A549 (cell line): ENCODE data around the gene DNAJC16. TPM values are rescaled to one million over a fixed set of nuclear protein-coding genes. Genes with fewer than 3 reads are reported as not detected.

Source experiments
- ATAC-seq, 2 experiments: fragments of 200-7000 bp in 1 of 2; fragments of >200 bp in 1 of 2; cut with Nextera tagmentation in 1 of 2; cut with Tn5 transposase in 1 of 2; 3 replicates each; pipeline versions ENCODE4 v1.8.0 to v1.9.1; 2018 to 2020; ENCODE audit warnings: mild to moderate bottlenecking in 1 of 2, moderate library complexity in 1 of 2
- CTCF ChIA-PET: fragments of 300-600 bp; sonication (Branson Sonifier 250); formaldehyde crosslinking; extraction: SDS; loops from one replicate; lab custom pipeline; 2021; ENCODE audit warnings: antibody characterized with exemption, inconsistent platforms; lab: Yijun Ruan, JAX
- POLR2A ChIA-PET: fragments of 350-600 bp; formaldehyde crosslinking; extraction: SDS; loops from one replicate; lab custom pipeline; 2021; ENCODE audit warnings: antibody characterized with exemption, inconsistent platforms; lab: Yijun Ruan, JAX
- DNase-seq, 2 experiments: peaks; one replicate each; pipeline versions ENCODE4 v3.0.0 to v3.0.0-alpha.2; 2011 to 2016; ENCODE audit warnings: low read depth in 1 of 2, low spot score in 1 of 2
- FAIRE-seq: peaks from 2 replicates; lab custom pipeline; 2011; peaks lifted over from hg19 to GRCh38; lab: Jason Lieb, UNC
- H3K27ac ChIP-seq, 2 experiments: fragments of >200 bp; sonication (Bioruptor Twin); formaldehyde crosslinking; 3 replicates each; pipeline ENCODE4 v1.5.1; 2016 to 2017
- H3K4me1 ChIP-seq: fragments of >200 bp; sonication (Bioruptor Twin); formaldehyde crosslinking; 3 replicates; pipeline ENCODE4 v1.6.1; 2016
- H3K4me2 ChIP-seq: fragments of >200 bp; sonication (Bioruptor Twin); formaldehyde crosslinking; 3 replicates; pipeline ENCODE4 v1.6.1; 2016
- H3K4me3 ChIP-seq: fragments of >200 bp; sonication (Bioruptor Twin); formaldehyde crosslinking; 3 replicates; pipeline ENCODE4 v1.5.1; 2016
- H3K9me3 ChIP-seq: fragments of >200 bp; sonication (Bioruptor Twin); formaldehyde crosslinking; 3 replicates; pipeline ENCODE4 v1.6.1; 2016
- BHLHE40 ChIP-seq: IDR thresholded peaks from 2 replicates; pipeline ENCODE4 v1.6.1; 2012; ENCODE audit warnings: low read depth, low read length, inconsistent platforms
- CHD4 ChIP-seq: fragments of 200-600 bp; sonication (generic); IDR thresholded peaks from 2 replicates; pipeline ENCODE4 v1.6.1; 2016; ENCODE audit warnings: antibody characterized with exemption, mild to moderate bottlenecking, borderline replicate concordance
- EHMT2 ChIP-seq: fragments of 200-600 bp; sonication (generic); IDR thresholded peaks from 2 replicates; pipeline ENCODE4 v1.6.1; 2016; ENCODE audit warnings: antibody characterized with exemption, low read depth, mild to moderate bottlenecking, moderate library complexity
- EP300 ChIP-seq, 2 experiments: fragments of >200 bp; sonication (Bioruptor Twin); formaldehyde crosslinking; IDR thresholded peaks; 2 replicates in 1 of 2; 3 replicates in 1 of 2; pipeline ENCODE4 v1.6.1; 2016 to 2017
- FOSB ChIP-seq: fragments of 250-450 bp; sonication (Bioruptor Pico); IDR thresholded peaks from 2 replicates; pipeline ENCODE4 v1.5.0; 2020; ENCODE audit warnings: mild to moderate bottlenecking, moderate library complexity
- GATA3 ChIP-seq: IDR thresholded peaks from 2 replicates; pipeline ENCODE4 v1.6.1; 2012; ENCODE audit warnings: borderline replicate concordance
- HMGXB4 ChIP-seq: fragments of 250-450 bp; sonication (Bioruptor Pico); IDR thresholded peaks from 2 replicates; pipeline ENCODE4 v1.5.0; 2021; ENCODE audit warnings: mild to moderate bottlenecking, moderate library complexity, borderline replicate concordance
- HOXA7 ChIP-seq: fragments of 250-450 bp; sonication (Bioruptor Pico); IDR thresholded peaks from 2 replicates; pipeline ENCODE4 v1.5.0; 2020; ENCODE audit warnings: mild to moderate bottlenecking, moderate library complexity
- HOXB13 ChIP-seq: fragments of 250-450 bp; sonication (Bioruptor Pico); IDR thresholded peaks from 2 replicates; pipeline ENCODE4 v1.5.0; 2020; ENCODE audit warnings: low read depth, mild to moderate bottlenecking, moderate library complexity
- MAFK ChIP-seq: fragments of 450-650 bp; IDR thresholded peaks from 2 replicates; pipeline ENCODE4 v1.6.1; 2014; ENCODE audit not compliant: partially characterized antibody
- NFE2L2 ChIP-seq: fragments of 150-350 bp; conservative IDR thresholded peaks from 2 replicates; pipeline ENCODE4 v1.6.1; 2014; ENCODE audit warnings: low read length
- NPAS2 ChIP-seq: fragments of 250-450 bp; sonication (Bioruptor Pico); IDR thresholded peaks from 2 replicates; pipeline ENCODE4 v1.8.0; 2022; ENCODE audit warnings: mild to moderate bottlenecking, moderate library complexity, borderline replicate concordance
- RARB ChIP-seq: fragments of 250-450 bp; sonication (Bioruptor Pico); IDR thresholded peaks from 2 replicates; pipeline ENCODE4 v1.8.0; 2021; ENCODE audit warnings: mild to moderate bottlenecking, moderate library complexity
- TFCP2L1 ChIP-seq: fragments of 250-450 bp; sonication (Bioruptor Pico); IDR thresholded peaks from 2 replicates; pipeline ENCODE4 v1.5.0; 2021; ENCODE audit warnings: mild to moderate bottlenecking
- USF2 ChIP-seq: fragments of 450-650 bp; IDR thresholded peaks from 2 replicates; pipeline ENCODE4 v1.6.1; 2014; ENCODE audit warnings: antibody characterized with exemption
- ZSCAN20 ChIP-seq: fragments of 250-450 bp; sonication (Bioruptor Pico); IDR thresholded peaks from 2 replicates; pipeline ENCODE4 v1.8.0; 2022; ENCODE audit warnings: mild to moderate bottlenecking, moderate library complexity
- WGBS: methylation state at CpG from one replicate; pipeline ENCODE4 v1.1.6; 2017; ENCODE audit errors: missing lambda C conversion rate; 5-methylcytosine and 5-hydroxymethylcytosine counted together
- polyA plus RNA-seq, 4 experiments: library from polyadenylated mRNA; depleted of rRNA in 3 of 4; stranded (reverse); fragments of >200 nt; fragmentation: RNase III in 1 of 4; extraction: RNeasy Plus Mini Kit Qiagen cat#74134 plus additional on column Dnase treatment in 1 of 4; gene quantifications; 2 replicates in 3 of 4; 3 replicates in 1 of 4; pipeline ENCODE4 v1.2.3, GENCODE V29; 2011 to 2017
- TF ChIP-seq, protein P1 (sequence below): fragments of 150-350 bp; IDR thresholded peaks from 2 replicates; pipeline ENCODE4 v1.6.1; 2014; ENCODE audit warnings: low read depth, mild to moderate bottlenecking, low read length
- TF ChIP-seq, protein P2 (sequence below): IDR thresholded peaks from 2 replicates; pipeline ENCODE4 v1.6.1; 2012

DNAJC16 gene
- polyA plus RNA-seq, 2 of the 4 experiments (the other 2 are of a cell fraction), result 4.6 to 12.5 TPM

GRCh38 chr1:15610167-15610566, 83.5 kb downstream of the DNAJC16 start:
- H3K4me3 ChIP-seq, result no peak overlapping the region
- ChIA-PET CTCF (interaction anchor here (0.6 kb wide), 1 partner anchor 130 kb away, joined by 3 read pairs; no protein-coding TSS in a partner anchor), POLR2A (no interaction called here)
- FAIRE-seq (no peak), DNase-seq (no peak), ATAC-seq (no peak)
- H3K9me3 ChIP-seq, result no peaks in the 10 kb centered on the region
- no peak overlapping the region for H3K27ac ChIP-seq
- TF ChIP-seq FOSB (CRISPR knock-in tag), result no peak
- WGBS, result 31% methylated on average over 4 of the region's 4 CpGs
- no peak overlapping the region for H3K4me2 ChIP-seq
- H3K4me1 ChIP-seq, result no peaks in the 10 kb centered on the region

- ChIA-PET POLR2A (interaction anchor here (0.6 to 5.5 kb wide), 2 partner anchors 11 to 13 kb away, joined by 3 to 24 read pairs; no protein-coding TSS in a partner anchor), CTCF (interaction anchor here (0.6 kb wide), 1 partner anchor 30 kb away, joined by 6 read pairs; no protein-coding TSS in a partner anchor)
- WGBS, result 28% methylated on average over 16 of the region's 16 CpGs
Observed at GRCh38 chr1:15616373-15617172, 89.9 kb downstream of the DNAJC16 start.

More at GRCh38 chr1:15616373-15617172, 89.9 kb downstream of the DNAJC16 start:
- ATAC-seq, result peak; percentile 37 to 46; a peak in 4 of 6 replicates
- TF ChIP-seq HOXB13 (CRISPR knock-in tag) (no peak), TFCP2L1 (no peak), GATA3 (no peak), HMGXB4 (no peak), USF2 (no peak), EHMT2 (no peak), EP300 (IDR thresholded peaks at IDR 0.05) (no peak), ZSCAN20 (CRISPR knock-in tag) (no peak), NPAS2 (CRISPR knock-in tag) (no peak), MAFK (no peak), FOSB (CRISPR knock-in tag) (no peak), CHD4 (no peak), RARB (no peak), NFE2L2 (no peak), HOXA7 (CRISPR knock-in tag) (no peak), BHLHE40 (no peak)
- TF ChIP-seq, protein P1, sequence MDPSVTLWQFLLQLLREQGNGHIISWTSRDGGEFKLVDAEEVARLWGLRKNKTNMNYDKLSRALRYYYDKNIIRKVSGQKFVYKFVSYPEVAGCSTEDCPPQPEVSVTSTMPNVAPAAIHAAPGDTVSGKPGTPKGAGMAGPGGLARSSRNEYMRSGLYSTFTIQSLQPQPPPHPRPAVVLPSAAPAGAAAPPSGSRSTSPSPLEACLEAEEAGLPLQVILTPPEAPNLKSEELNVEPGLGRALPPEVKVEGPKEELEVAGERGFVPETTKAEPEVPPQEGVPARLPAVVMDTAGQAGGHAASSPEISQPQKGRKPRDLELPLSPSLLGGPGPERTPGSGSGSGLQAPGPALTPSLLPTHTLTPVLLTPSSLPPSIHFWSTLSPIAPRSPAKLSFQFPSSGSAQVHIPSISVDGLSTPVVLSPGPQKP, result no peak
- TF ChIP-seq, protein P2, sequence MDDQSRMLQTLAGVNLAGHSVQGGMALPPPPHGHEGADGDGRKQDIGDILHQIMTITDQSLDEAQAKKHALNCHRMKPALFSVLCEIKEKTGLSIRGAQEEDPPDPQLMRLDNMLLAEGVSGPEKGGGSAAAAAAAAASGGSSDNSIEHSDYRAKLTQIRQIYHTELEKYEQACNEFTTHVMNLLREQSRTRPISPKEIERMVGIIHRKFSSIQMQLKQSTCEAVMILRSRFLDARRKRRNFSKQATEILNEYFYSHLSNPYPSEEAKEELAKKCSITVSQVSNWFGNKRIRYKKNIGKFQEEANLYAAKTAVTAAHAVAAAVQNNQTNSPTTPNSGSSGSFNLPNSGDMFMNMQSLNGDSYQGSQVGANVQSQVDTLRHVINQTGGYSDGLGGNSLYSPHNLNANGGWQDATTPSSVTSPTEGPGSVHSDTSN, result no peak
- TF ChIP-seq, all 56 proteins: peak for 0
- H3K27ac ChIP-seq, result peak overlapping the region; percentile 71 to 83
- H3K4me1 ChIP-seq, result peaks cover 35% of the 10 kb centered on the region
- peak overlapping the region; percentile 84 for H3K4me2 ChIP-seq
- FAIRE-seq (no peak), DNase-seq (no peak)
- peak overlapping the region; percentile 45 for H3K4me3 ChIP-seq
- H3K9me3 ChIP-seq, result no peaks in the 10 kb centered on the region
